Panc1 (cell line): ENCODE results near the gene TNIP2.

Experiments used
- CTCF ChIP-seq: fragments of 450-650 bp; IDR thresholded peaks from 2 replicates; pipeline ENCODE4 v1.5.1; 2017; ENCODE audit warnings: mild to moderate bottlenecking
- POLR2AphosphoS5 ChIP-seq: IDR thresholded peaks from 2 replicates; pipeline ENCODE4 v1.6.1; 2012; ENCODE audit warnings: mild to moderate bottlenecking, low read depth, low read length, moderate library complexity
- REST ChIP-seq, 2 experiments: IDR thresholded peaks; 2 replicates each; pipeline ENCODE4 v1.6.1; 2011 to 2012; ENCODE audit warnings: low read depth in 2 of 2, control low read depth in 1 of 2, low read length in 1 of 2, mild to moderate bottlenecking in 1 of 2, moderate library complexity in 1 of 2; ENCODE audit not compliant: insufficient read depth in 1 of 2
- SIN3A ChIP-seq: IDR thresholded peaks from 2 replicates; pipeline ENCODE4 v1.6.1; 2012; ENCODE audit warnings: low read depth, mild to moderate bottlenecking, low read length, moderate library complexity, borderline replicate concordance; ENCODE audit not compliant: insufficient read depth

- no peak for TF ChIP-seq CTCF
- no peak for TF ChIP-seq SIN3A
- TF ChIP-seq POLR2AphosphoS5 = no peak
- TF ChIP-seq REST (IDR thresholded peaks at IDR 0.05; ENCODE audit: insufficient read depth in 1 of 2, low read depth in 2 of 2, low read length in 1 of 2) = no peak
Measured at GRCh38 chr4:2788101-2788500, 32.0 kb upstream of the TNIP2 start.
